Thoracic aorta (tissue), 2 donors: ENCODE data around the gene SLITRK3. TPM values are rescaled to one million over a fixed set of nuclear protein-coding genes. Genes with fewer than 3 reads are reported as not detected.

Experiments
- ATAC-seq: fragments of 150-250 bp; one replicate; pipeline ENCODE4 v1.8.0; 2017; ENCODE audit warnings: low read depth; ENCODE audit not compliant: insufficient number of reproducible peaks, low FRiP score
- DNase-seq: peaks from one replicate; pipeline ENCODE4 v3.0.0-alpha.2; 2020; ENCODE audit warnings: low spot score
- H3K27ac ChIP-seq, 2 donors: fragments of 200-600 bp; sonication (generic); 1 replicate in 1 of 2; 2 replicates in 1 of 2; pipeline ENCODE4 v1.5.1; 2016; ENCODE audit warnings: mild to moderate bottlenecking in 2 of 2, moderate library complexity in 2 of 2
- H3K27me3 ChIP-seq: fragments of 200-600 bp; sonication (generic); replicated peaks from 2 replicates; pipeline ENCODE4 v1.6.0; 2016; ENCODE audit warnings: mild to moderate bottlenecking; ENCODE audit not compliant: insufficient read depth
- H3K36me3 ChIP-seq: fragments of 200-600 bp; sonication (generic); one replicate; pipeline ENCODE4 v1.5.1; 2016
- H3K4me1 ChIP-seq, 2 donors: fragments of 200-600 bp; sonication (generic); 1 replicate in 1 of 2; 2 replicates in 1 of 2; pipeline versions ENCODE4 v1.5.1 to v1.6.0; 2016; ENCODE audit warnings: low read depth in 2 of 2, mild to moderate bottlenecking in 1 of 2; ENCODE audit not compliant: control insufficient read depth in 1 of 2
- H3K4me3 ChIP-seq: fragments of 200-600 bp; sonication (generic); 2 replicates; pipeline ENCODE4 v1.5.1; 2016; ENCODE audit warnings: mild to moderate bottlenecking
- H3K9me3 ChIP-seq: fragments of 200-600 bp; sonication (generic); 2 replicates; pipeline ENCODE4 v1.5.1; 2016
- CTCF ChIP-seq: fragments of 200-600 bp; sonication (generic); IDR thresholded peaks from one replicate; pipeline ENCODE4 v1.5.1; 2019; ENCODE audit warnings: antibody characterized with exemption
- total RNA-seq, 2 donors: library from RNA; depleted of rRNA; stranded (reverse); fragments of >200 nt; gene quantifications; one replicate each; pipeline versions ENCODE4 v1.1.0 to v1.2.3, GENCODE V29; 2016

SLITRK3 gene
- total RNA-seq, 2 donors from 2014 or later, result 0.14 TPM; not detected in 1

GRCh38 chr3:165170236-165170635 is 25.9 kb downstream of the SLITRK3 start:
- DNase-seq (no peak), ATAC-seq (no peak)
- no peak overlapping the region for H3K27ac ChIP-seq
- H3K9me3 ChIP-seq, result no peaks in the 10 kb centered on the region
- no peaks in the 10 kb centered on the region for H3K27me3 ChIP-seq
- no peak for TF ChIP-seq CTCF
- H3K4me3 ChIP-seq, result no peak overlapping the region
- H3K4me1 ChIP-seq, result no peaks in the 10 kb centered on the region
- no peaks in the 10 kb centered on the region for H3K36me3 ChIP-seq

GRCh38 chr3:165169368-165169767 is 26.8 kb downstream of the SLITRK3 start:
- Histone ChIP-seq H3K27ac (no peak overlapping the region), H3K4me3 (no peak overlapping the region), H3K36me3 (no peaks in the 10 kb centered on the region), H3K9me3 (no peaks in the 10 kb centered on the region), H3K4me1 (no peaks in the 10 kb centered on the region), H3K27me3 (no peaks in the 10 kb centered on the region)
- ATAC-seq (no peak), DNase-seq (no peak)
- TF ChIP-seq CTCF, result no peak

GRCh38 chr3:165162883-165163282 is 33.3 kb downstream of the SLITRK3 start:
- no peaks in the 10 kb centered on the region for H3K4me1 ChIP-seq
- TF ChIP-seq CTCF, result no peak
- H3K27ac ChIP-seq, result no peak overlapping the region
- ATAC-seq (no peak), DNase-seq (no peak)
- H3K27me3 ChIP-seq, result no peaks in the 10 kb centered on the region
- H3K9me3 ChIP-seq, result no peaks in the 10 kb centered on the region
- H3K4me3 ChIP-seq, result no peak overlapping the region
- H3K36me3 ChIP-seq, result no peaks in the 10 kb centered on the region

- H3K9me3 ChIP-seq, result no peaks in the 10 kb centered on the region
- H3K4me1 ChIP-seq, result no peaks in the 10 kb centered on the region
- no peak overlapping the region for H3K4me3 ChIP-seq
- H3K27me3 ChIP-seq, result no peaks in the 10 kb centered on the region
- no peak for TF ChIP-seq CTCF
- H3K36me3 ChIP-seq, result no peaks in the 10 kb centered on the region
- no peak overlapping the region for H3K27ac ChIP-seq
- ATAC-seq (no peak), DNase-seq (no peak)
Measured at GRCh38 chr3:165159760-165160421, 36.3 kb downstream of the SLITRK3 start.

GRCh38 chr3:165158011-165158410 is 38.2 kb downstream of the SLITRK3 start:
- ATAC-seq (no peak), DNase-seq (no peak)
- H3K4me1 ChIP-seq, result no peaks in the 10 kb centered on the region
- H3K36me3 ChIP-seq, result no peaks in the 10 kb centered on the region
- no peaks in the 10 kb centered on the region for H3K27me3 ChIP-seq
- H3K27ac ChIP-seq, result no peak overlapping the region
- H3K9me3 ChIP-seq, result no peaks in the 10 kb centered on the region
- no peak overlapping the region for H3K4me3 ChIP-seq
- TF ChIP-seq CTCF, result no peak
